A673 (cell line): Measurements from ENCODE around the gene ZNF398. TPM values are rescaled to one million over a fixed set of nuclear protein-coding genes. Genes with fewer than 3 reads are reported as not detected.

Source experiments
- BruUV-seq: library from RNA; stranded (reverse); fragments of 400-500 nt; replicated peaks from 2 replicates; lab custom pipeline; 2021; lab: Mats Ljungman, UMichigan
- CTCF ChIA-PET: fragments of 300-600 bp; sonication (Branson Sonifier 250); formaldehyde crosslinking; loops from one replicate; lab custom pipeline; 2022; ENCODE audit warnings: antibody characterized with exemption; lab: Charles Lee
- POLR2A ChIA-PET: fragments of 300-600 bp; sonication (Branson Sonifier 250); formaldehyde crosslinking; loops from one replicate; lab custom pipeline; 2022; ENCODE audit warnings: antibody characterized with exemption; ENCODE audit not compliant: low non-redundant PET; lab: Charles Lee
- DNase-seq: peaks from one replicate; pipeline ENCODE4 v3.0.0-alpha.2; 2015; ENCODE audit warnings: low spot score
- H3K27ac ChIP-seq: fragments of 200-600 bp; sonication (generic); 2 replicates; pipeline ENCODE4 v1.5.1; 2016; ENCODE audit warnings: mixed run types, low read depth, mild to moderate bottlenecking, mixed read lengths, antibody characterized with exemption, low read length; ENCODE audit not compliant: poor library complexity, severe bottlenecking
- H3K27me3 ChIP-seq: fragments of 200-600 bp; sonication (generic); replicated peaks from 2 replicates; pipeline ENCODE4 v1.6.1; 2017; ENCODE audit warnings: mixed run types, low read depth, mild to moderate bottlenecking, mixed read lengths, antibody characterized with exemption, low read length; ENCODE audit not compliant: insufficient read depth, poor library complexity
- H3K36me3 ChIP-seq: fragments of 200-600 bp; sonication (generic); 2 replicates; pipeline ENCODE4 v1.6.1; 2016; ENCODE audit warnings: mixed run types, mild to moderate bottlenecking, mixed read lengths, antibody characterized with exemption, low read length; ENCODE audit not compliant: insufficient read depth, poor library complexity, severe bottlenecking
- H3K4me1 ChIP-seq: fragments of 200-600 bp; sonication (generic); 2 replicates; pipeline ENCODE4 v1.6.1; 2017; ENCODE audit warnings: mixed run types, mild to moderate bottlenecking, mixed read lengths, antibody characterized with exemption, low read length; ENCODE audit not compliant: insufficient read depth, poor library complexity, severe bottlenecking
- H3K4me3 ChIP-seq: fragments of 200-600 bp; sonication (generic); 2 replicates; pipeline ENCODE4 v1.5.1; 2016; ENCODE audit warnings: low read depth, mixed run types, mild to moderate bottlenecking, mixed read lengths, low read length; ENCODE audit not compliant: poor library complexity, severe bottlenecking
- H3K9me3 ChIP-seq: fragments of 200-600 bp; sonication (generic); 2 replicates; pipeline ENCODE4 v1.6.1; 2016; ENCODE audit warnings: mixed run types, low read depth, mild to moderate bottlenecking, mixed read lengths, antibody characterized with exemption, low read length; ENCODE audit not compliant: poor library complexity, severe bottlenecking
- CTCF ChIP-seq: fragments of 300-800, 200-600 bp; sonication (generic); conservative IDR thresholded peaks from 2 replicates; pipeline ENCODE4 v1.5.1; 2017; ENCODE audit warnings: low read depth, mild to moderate bottlenecking, antibody characterized with exemption, low read length, moderate library complexity, mixed read lengths
- EZH2 ChIP-seq: fragments of 200-600 bp; sonication (generic); IDR thresholded peaks from 2 replicates; pipeline ENCODE4 v1.6.1; 2017; ENCODE audit warnings: borderline replicate concordance, low read depth, mild to moderate bottlenecking, mixed read lengths, antibody characterized with exemption, low read length; ENCODE audit not compliant: poor library complexity, severe bottlenecking
- intact Hi-C: fragments of 100-400 bp; cut with micrococcal nuclease; formaldehyde crosslinking; loops from one replicate; pipeline ENCODE4 v1.10.0; 2022; ENCODE audit not compliant: unreplicated experiment
- total RNA-seq: library from RNA; stranded (reverse); gene quantifications from 2 replicates; pipeline ENCODE4 v1.2.3, GENCODE V29; 2021

Gene ZNF398
- total RNA-seq, 1 experiment from 2014 or later, result 22.3 TPM

GRCh38 chr7:149196705-149197171, 49.5 kb downstream of the ZNF398 start:
- POLR2A ChIA-PET, result no interaction called here
- intact Hi-C loops, result no loop called here

GRCh38 chr7:149197675-149198074, 50.4 kb downstream of the ZNF398 start:
- H3K36me3 ChIP-seq, result peaks cover 41% of the 10 kb centered on the region
- H3K27ac ChIP-seq, result no peak overlapping the region
- no peaks in the 10 kb centered on the region for H3K4me1 ChIP-seq
- TF ChIP-seq EZH2 (no peak), CTCF (no peak)
- H3K4me3 ChIP-seq, result no peak overlapping the region
- H3K9me3 ChIP-seq, result no peaks in the 10 kb centered on the region
- no peaks in the 10 kb centered on the region for H3K27me3 ChIP-seq
- DNase-seq, result no peak
- ChIA-PET CTCF (no interaction called here), POLR2A (no interaction called here)
- intact Hi-C loops, result no loop called here
- BruUV-seq, result no TSS peak

More at GRCh38 chr7:149196705-149197171, 49.5 kb downstream of the ZNF398 start:
- BruUV-seq, result no TSS peak
- Histone ChIP-seq H3K4me3 (peak overlapping the region; percentile 99), H3K27me3 (no peaks in the 10 kb centered on the region), H3K36me3 (peaks cover 38% of the 10 kb centered on the region), H3K27ac (peak overlapping the region; percentile 88), H3K4me1 (no peaks in the 10 kb centered on the region), H3K9me3 (no peaks in the 10 kb centered on the region)
- CTCF ChIA-PET, result no interaction called here
- no peak for DNase-seq
- TF ChIP-seq CTCF (no peak), EZH2 (no peak)

- intact Hi-C loops, result no loop called here
- no peaks in the 10 kb centered on the region for H3K27me3 ChIP-seq
- DNase-seq, result no peak
- CTCF ChIA-PET, result no interaction called here
- no peaks in the 10 kb centered on the region for H3K4me1 ChIP-seq
- TF ChIP-seq CTCF (no peak), EZH2 (no peak)
- no peak overlapping the region for H3K4me3 ChIP-seq
- BruUV-seq, result no TSS peak
- no peak overlapping the region for H3K27ac ChIP-seq
- POLR2A ChIA-PET, result no interaction called here
- H3K36me3 ChIP-seq, result peaks cover 44% of the 10 kb centered on the region
- H3K9me3 ChIP-seq, result no peaks in the 10 kb centered on the region
These were observed 51.0 kb downstream of the ZNF398 start for GRCh38 chr7:149198161-149198816.
